ENCODE results near the gene SCGB3A1. TPM values are rescaled to one million over a fixed set of nuclear protein-coding genes. Genes with fewer than 3 reads are reported as not detected.

SCGB3A1 gene
- total RNA-seq, 2 donors from 2014 or later = 32.2 to 412 TPM

DNA sequence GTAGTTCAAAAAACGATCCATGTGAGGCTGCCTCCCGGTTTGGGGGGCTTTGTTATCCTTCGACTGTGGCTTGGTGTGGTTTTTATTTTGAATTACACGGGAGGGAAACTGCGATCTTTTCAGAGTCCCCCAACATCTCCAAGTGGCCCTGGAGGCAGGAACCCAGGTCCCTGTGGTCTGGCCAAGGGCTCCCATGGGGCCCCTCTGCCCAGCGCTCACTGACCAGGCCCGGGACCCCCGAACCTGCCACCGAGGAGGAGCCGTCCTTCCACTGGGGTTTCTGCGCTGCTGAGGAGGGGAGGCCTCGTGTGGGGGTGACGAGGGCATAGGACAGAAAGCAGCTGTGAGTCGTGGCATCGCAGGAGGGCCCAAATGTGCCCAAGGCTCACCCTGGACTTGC, 18.1 kb upstream of the SCGB3A1 start:
- H3K4me3 ChIP-seq = no peak overlapping the region
- H3K27ac ChIP-seq = no peak overlapping the region
- H3K36me3 ChIP-seq = no peaks in the 10 kb centered on the region
- no peaks in the 10 kb centered on the region for H3K4me1 ChIP-seq (replicated peaks)
- intact Hi-C loops (cut with DNase I) = no loop called here
- no peak for DNase-seq (ENCODE audit: low spot score)
- no peaks in the 10 kb centered on the region for H3K9me3 ChIP-seq
- no peak for TF ChIP-seq POLR2A (IDR thresholded peaks at IDR 0.05)
- TF ChIP-seq POLR2AphosphoS5 (IDR thresholded peaks at IDR 0.05) = no peak
- no peaks in the 10 kb centered on the region for H3K27me3 ChIP-seq (replicated peaks; ENCODE audit: insufficient read depth)
- 86% methylated on average over 7 of the region's 15 CpGs for WGBS

DNA sequence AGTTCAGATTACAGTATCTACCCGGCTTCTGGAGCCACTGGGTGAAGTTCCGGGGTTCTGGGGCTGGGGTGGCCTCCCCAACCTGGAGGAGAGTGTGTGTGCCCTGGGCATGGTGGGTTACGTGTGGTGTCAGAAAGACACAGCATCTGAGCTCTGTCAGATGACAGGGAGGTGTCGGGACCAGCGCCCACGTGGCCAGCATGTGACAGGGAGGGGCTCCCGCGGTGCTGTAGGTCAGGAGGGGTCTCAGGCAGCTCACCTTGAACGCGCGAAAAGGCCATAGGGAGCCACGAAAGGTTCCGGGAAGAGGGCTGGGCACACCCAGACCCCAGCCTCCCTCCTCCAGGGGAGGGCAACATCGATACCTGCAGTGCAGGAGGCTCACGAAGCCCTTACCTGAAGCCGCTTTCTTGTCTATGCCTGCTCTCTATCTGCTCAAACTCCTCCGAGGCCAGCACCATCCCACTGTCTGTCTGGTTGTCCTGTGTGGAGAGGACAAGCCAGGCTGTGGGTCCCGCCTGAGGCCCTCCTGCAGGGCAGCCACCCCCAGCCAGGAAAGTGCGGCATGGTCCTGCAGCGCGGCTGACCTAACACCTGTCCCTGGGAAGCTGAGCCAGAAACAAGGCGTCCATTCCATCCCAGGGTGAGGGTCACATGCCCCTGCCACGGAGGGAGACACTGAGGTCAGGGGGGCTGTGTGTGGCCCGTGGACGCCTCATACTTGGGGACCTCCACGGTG, 17.4 kb upstream of the SCGB3A1 start:
- 91% methylated on average over 26 of the region's 26 CpGs for WGBS
- DNase-seq (ENCODE audit: low spot score) = no peak
- H3K27me3 ChIP-seq (replicated peaks; ENCODE audit: insufficient read depth) = no peaks in the 10 kb centered on the region
- H3K4me1 ChIP-seq (replicated peaks) = no peaks in the 10 kb centered on the region
- no peaks in the 10 kb centered on the region for H3K9me3 ChIP-seq
- H3K36me3 ChIP-seq = no peaks in the 10 kb centered on the region
- H3K27ac ChIP-seq = no peak overlapping the region
- intact Hi-C loops (cut with DNase I) = no loop called here
- H3K4me3 ChIP-seq = no peak overlapping the region
- TF ChIP-seq, protein P1, sequence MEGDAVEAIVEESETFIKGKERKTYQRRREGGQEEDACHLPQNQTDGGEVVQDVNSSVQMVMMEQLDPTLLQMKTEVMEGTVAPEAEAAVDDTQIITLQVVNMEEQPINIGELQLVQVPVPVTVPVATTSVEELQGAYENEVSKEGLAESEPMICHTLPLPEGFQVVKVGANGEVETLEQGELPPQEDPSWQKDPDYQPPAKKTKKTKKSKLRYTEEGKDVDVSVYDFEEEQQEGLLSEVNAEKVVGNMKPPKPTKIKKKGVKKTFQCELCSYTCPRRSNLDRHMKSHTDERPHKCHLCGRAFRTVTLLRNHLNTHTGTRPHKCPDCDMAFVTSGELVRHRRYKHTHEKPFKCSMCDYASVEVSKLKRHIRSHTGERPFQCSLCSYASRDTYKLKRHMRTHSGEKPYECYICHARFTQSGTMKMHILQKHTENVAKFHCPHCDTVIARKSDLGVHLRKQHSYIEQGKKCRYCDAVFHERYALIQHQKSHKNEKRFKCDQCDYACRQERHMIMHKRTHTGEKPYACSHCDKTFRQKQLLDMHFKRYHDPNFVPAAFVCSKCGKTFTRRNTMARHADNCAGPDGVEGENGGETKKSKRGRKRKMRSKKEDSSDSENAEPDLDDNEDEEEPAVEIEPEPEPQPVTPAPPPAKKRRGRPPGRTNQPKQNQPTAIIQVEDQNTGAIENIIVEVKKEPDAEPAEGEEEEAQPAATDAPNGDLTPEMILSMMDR (IDR thresholded peaks at IDR 0.05) = no peak
- TF ChIP-seq POLR2A (IDR thresholded peaks at IDR 0.05) (no peak), POLR2AphosphoS5 (IDR thresholded peaks at IDR 0.05) (no peak)

DNA sequence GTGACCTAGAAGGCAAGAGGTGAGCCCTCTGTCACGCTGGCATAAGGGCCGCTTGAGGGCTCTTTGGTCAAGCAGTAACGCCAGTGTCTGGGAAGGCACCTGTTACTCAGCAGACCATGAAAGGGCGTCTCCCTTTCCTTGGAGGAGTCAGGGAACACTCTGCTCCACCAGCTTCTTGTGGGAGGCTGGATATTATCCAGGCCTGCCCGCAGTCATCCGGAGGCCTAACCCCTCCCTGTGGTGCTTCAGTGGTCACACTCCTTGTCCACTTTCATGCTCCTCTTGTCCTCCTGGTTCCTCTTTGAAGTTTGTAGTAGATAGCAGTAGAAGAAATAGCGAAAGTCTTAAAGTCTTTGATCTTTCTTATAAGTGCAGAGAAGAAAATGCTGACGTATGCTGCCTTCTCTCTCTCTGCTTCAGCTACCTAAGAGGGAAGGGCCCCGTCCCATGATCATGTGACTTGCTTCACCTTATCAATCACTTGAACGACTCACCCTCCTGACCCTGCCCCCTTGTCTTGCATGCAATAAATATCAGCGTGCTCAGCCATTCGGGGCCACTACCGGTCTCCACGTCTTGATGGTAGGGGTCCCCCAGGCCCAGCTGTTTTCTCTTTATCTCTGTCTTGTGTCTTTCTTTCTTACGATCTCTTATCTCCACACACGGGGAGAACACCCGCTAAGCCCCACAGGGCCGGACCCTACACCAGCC, 16.7 kb upstream of the SCGB3A1 start:
- no peak overlapping the region for H3K27ac ChIP-seq
- TF ChIP-seq POLR2AphosphoS5 (IDR thresholded peaks at IDR 0.05) (no peak), POLR2A (IDR thresholded peaks at IDR 0.05) (no peak)
- TF ChIP-seq, protein P1 (IDR thresholded peaks at IDR 0.05) = no peak
- no peak overlapping the region for H3K4me3 ChIP-seq
- H3K4me1 ChIP-seq (replicated peaks) = no peaks in the 10 kb centered on the region
- no peaks in the 10 kb centered on the region for H3K36me3 ChIP-seq
- no peaks in the 10 kb centered on the region for H3K9me3 ChIP-seq
- no peak for DNase-seq (ENCODE audit: low spot score)
- WGBS = 59% methylated on average over 18 of the region's 18 CpGs
- intact Hi-C loops (cut with DNase I) = no loop called here
- no peaks in the 10 kb centered on the region for H3K27me3 ChIP-seq (replicated peaks; ENCODE audit: insufficient read depth)

DNA sequence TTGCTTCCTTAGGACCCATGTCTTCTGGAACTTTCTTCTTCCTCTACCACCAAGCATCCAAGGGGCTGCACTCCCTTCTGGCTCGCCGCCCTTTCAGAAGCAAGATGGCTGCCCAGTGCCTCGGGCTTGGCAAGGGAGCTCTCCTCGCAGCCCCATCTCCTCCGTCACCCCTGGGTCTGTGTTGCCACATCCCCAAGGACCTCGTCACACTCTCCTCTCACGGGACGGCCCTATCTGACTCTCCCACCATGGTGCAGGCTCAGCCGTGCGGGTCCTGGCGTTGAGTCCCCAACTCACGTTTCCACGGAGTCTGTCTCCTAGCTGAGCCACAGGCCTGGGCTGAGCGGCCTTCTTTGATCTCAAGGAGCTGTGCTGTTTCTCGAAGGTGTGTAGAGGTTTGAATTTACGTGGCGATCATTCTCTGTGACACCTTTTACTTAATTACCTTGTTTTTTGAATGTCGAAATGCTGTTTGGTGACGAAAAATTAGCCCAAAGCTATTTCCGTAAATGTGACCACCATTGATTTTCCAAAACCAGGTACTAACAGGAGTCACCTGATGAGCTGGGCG, 15.0 kb upstream of the SCGB3A1 start:
- Histone ChIP-seq H3K4me1 (replicated peaks) (no peaks in the 10 kb centered on the region), H3K36me3 (no peaks in the 10 kb centered on the region), H3K27ac (no peak overlapping the region), H3K27me3 (replicated peaks; ENCODE audit: insufficient read depth) (no peaks in the 10 kb centered on the region), H3K4me3 (no peak overlapping the region), H3K9me3 (no peaks in the 10 kb centered on the region)
- 83% methylated on average over 21 of the region's 21 CpGs for WGBS
- intact Hi-C loops (cut with DNase I) = no loop called here
- no peak for DNase-seq (ENCODE audit: low spot score)
- TF ChIP-seq POLR2AphosphoS5 (IDR thresholded peaks at IDR 0.05) = no peak
- TF ChIP-seq POLR2A (IDR thresholded peaks at IDR 0.05) = no peak
- TF ChIP-seq, protein P1 (IDR thresholded peaks at IDR 0.05) = no peak

DNA sequence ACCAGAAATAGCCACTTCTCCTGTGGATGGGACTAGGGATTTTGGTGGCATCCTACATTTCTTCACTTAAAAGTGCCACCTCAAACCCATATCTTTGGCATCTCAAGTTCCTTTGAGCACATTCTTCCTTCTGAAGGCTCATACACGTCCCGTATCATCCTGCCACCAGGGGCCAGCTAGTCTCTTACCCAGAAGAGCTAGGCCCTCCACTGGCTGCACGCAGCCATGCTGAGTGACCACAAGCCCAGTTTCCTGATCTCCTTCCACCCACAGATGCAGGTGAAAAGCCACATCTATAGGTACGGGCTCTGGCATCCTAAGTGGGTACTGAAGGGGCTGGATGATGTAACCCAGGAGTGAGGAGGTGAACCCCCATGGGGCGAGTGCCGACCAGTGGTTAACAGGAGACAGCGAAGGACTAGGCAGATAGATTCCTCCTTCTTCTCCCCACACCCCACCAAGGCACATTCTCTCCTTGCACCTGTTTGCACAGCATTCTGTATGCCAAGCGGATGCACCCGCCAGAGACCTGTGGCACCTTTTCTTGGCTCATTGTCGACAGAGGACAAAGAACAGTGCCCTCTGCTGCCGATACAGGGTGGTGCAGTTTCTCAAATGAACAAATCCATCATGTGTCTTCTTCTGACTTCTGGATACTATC, 14.4 kb upstream of the SCGB3A1 start:
- intact Hi-C loops (cut with DNase I) = no loop called here
- TF ChIP-seq, protein P1 (IDR thresholded peaks at IDR 0.05) = peak in 3 of 4 experiments; percentile 59 to 66 (median 65)
- TF ChIP-seq POLR2AphosphoS5 (IDR thresholded peaks at IDR 0.05) = peak; percentile 40
- TF ChIP-seq POLR2A (IDR thresholded peaks at IDR 0.05) = no peak
- no peaks in the 10 kb centered on the region for H3K27me3 ChIP-seq (replicated peaks; ENCODE audit: insufficient read depth)
- no peaks in the 10 kb centered on the region for H3K9me3 ChIP-seq
- DNase-seq (ENCODE audit: low spot score) = peak; percentile 61
- H3K36me3 ChIP-seq = no peaks in the 10 kb centered on the region
- no peak overlapping the region for H3K4me3 ChIP-seq
- WGBS = 50% methylated on average over 11 of the region's 11 CpGs
- no peak overlapping the region for H3K27ac ChIP-seq
- H3K4me1 ChIP-seq (replicated peaks) = no peaks in the 10 kb centered on the region

Data from prostate gland (tissue), 2 donors.